Measurements from ENCODE around the gene TAL1. TPM values are rescaled to one million over a fixed set of nuclear protein-coding genes. Genes with fewer than 3 reads are reported as not detected.

TAL1 gene
- total and polyA plus RNA-seq, 2 of the 13 experiments (the other 11 are each of a cell fraction or from before 2014, with no cell fraction given) = 0.05 TPM; not detected in 1

- TF ChIP-seq ZNF720 (CRISPR knock-in tag; IDR thresholded peaks at IDR 0.05) = no peak
- TF ChIP-seq MLXIP (CRISPR knock-in tag; IDR thresholded peaks at IDR 0.05; ENCODE audit: borderline replicate concordance) = no peak
- TF ChIP-seq KLF16 (CRISPR knock-in tag; IDR thresholded peaks at IDR 0.05) = no peak; a peak in 1 of 4 replicates
- peak; percentile 33; the same call in 1 of the 2 replicates for TF ChIP-seq ZNF331 (CRISPR knock-in tag; IDR thresholded peaks at IDR 0.05)
- peak; percentile 62; the same call in 1 of the 2 replicates for TF ChIP-seq ZNF614 (CRISPR knock-in tag; IDR thresholded peaks at IDR 0.05; ENCODE audit: borderline replicate concordance)
- TF ChIP-seq TCF12 (IDR thresholded peaks at IDR 0.05) = no peak
- TF ChIP-seq TCF12 (CRISPR knock-in tag; IDR thresholded peaks at IDR 0.05) = peak; percentile 62; the same call in 1 of the 2 replicates
- TF ChIP-seq THAP7 (CRISPR knock-in tag; IDR thresholded peaks at IDR 0.05) = peak; percentile 42; the same call in 1 of the 2 replicates
- TF ChIP-seq ZNF274 (CRISPR knock-in tag; IDR thresholded peaks at IDR 0.05) = peak; percentile 55; the same call in 1 of the 2 replicates
- peak; percentile 49 for TF ChIP-seq PITX1 (CRISPR knock-in tag; IDR thresholded peaks at IDR 0.05)
- no peak for TF ChIP-seq GRHL1 (CRISPR knock-in tag; conservative IDR thresholded peaks at IDR 0.05)
- TF ChIP-seq ZNF317 (CRISPR knock-in tag; IDR thresholded peaks at IDR 0.05) = peak; percentile 21; the same call in 1 of the 2 replicates
- no peak for TF ChIP-seq ARID2 (CRISPR knock-in tag; IDR thresholded peaks at IDR 0.05; ENCODE audit: borderline replicate concordance)
- peak; percentile 80; the same call in 1 of the 2 replicates for TF ChIP-seq ZNF280B (CRISPR knock-in tag; IDR thresholded peaks at IDR 0.05; ENCODE audit: borderline replicate concordance)
- TF ChIP-seq ESRRA (CRISPR knock-in tag; IDR thresholded peaks at IDR 0.05; ENCODE audit: low read depth) = no peak
- peak; percentile 45; the same call in 1 of the 2 replicates for TF ChIP-seq ERF (CRISPR knock-in tag; IDR thresholded peaks at IDR 0.05)
- peak; percentile 82 for TF ChIP-seq IRF2 (CRISPR knock-in tag; IDR thresholded peaks at IDR 0.05)
Observed at GRCh38 chr1:47192458-47193384, 39.3 kb downstream of the TAL1 start (continued).
